GM19455 (cell line): ENCODE measurements around the gene HS6ST3.
"Not testable (repeated sequence)": the region's sequence is repeated elsewhere in the genome, so short reads cannot be mapped to it uniquely, and the experiment has no call there.

Experiments
- ATAC-seq: cut with Tn5 transposase; IDR thresholded peaks from one replicate; pipeline ENCODE4 v1.9.1; 2021; ENCODE audit not compliant: unreplicated experiment

Gene HS6ST3

DNA sequence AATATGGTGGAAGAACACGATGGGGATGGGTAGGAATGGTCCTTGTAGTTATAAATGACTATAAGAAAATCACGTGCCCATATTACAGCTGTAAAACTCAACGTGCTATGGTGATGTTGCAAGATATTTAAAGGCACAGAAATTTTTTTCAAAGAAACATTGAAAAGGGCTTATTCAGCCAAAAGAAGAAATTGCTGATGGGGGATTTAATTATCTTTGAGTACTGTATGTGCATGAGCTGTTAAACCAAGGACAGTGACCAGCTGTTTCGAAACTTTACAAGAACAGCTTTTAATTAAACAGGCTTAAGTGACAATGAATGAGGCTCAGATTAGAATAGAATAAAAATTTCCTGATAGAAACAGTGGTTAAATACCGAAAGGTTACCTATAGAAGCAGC is 339.0 kb downstream of the HS6ST3 start:
- ATAC-seq = no peak

DNA sequence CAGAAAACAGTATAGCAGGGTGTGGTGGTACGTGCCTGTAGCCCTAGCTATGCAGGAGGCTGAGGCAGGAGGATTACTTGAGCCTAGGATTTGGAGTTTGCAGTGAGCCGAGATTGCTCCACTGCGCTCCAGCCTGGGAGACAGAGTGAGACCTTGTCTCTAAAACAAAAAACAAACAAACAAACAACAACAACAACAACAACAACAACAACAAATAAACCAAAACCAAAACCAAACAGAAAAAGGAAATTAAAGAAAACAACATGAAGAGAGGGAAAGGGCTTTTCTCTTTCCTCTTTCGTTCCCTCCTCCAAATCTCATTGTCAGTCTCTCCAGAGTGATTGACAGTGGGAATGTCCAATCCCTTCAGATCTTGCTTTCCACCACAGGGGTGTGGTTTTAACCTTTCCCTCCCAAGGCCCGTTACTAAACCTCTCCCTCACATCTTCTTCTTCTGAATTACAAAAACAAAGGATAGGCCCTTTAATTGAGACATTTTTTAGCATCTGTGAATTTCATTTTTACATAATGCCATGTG is 341.2 kb downstream of the HS6ST3 start:
- ATAC-seq = no peak

DNA sequence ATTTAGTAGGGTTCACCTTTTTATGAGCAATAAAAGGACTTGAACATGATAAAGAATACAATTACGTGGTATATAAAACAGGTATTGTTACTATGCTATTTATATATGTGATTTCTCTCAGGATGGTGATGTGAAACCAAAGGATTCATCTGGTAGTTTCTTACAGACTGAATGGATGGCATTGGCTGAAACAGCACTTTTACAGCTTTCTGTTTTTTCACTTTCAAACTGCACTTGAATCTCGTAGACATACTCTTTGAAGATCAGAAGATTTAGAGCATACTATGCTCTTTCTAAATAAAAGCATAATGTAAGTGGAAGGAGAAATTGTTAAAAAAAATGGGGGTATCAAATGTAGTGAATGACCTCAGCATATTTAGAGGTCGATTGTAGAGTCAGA is 354.8 kb downstream of the HS6ST3 start:
- no peak for ATAC-seq

DNA sequence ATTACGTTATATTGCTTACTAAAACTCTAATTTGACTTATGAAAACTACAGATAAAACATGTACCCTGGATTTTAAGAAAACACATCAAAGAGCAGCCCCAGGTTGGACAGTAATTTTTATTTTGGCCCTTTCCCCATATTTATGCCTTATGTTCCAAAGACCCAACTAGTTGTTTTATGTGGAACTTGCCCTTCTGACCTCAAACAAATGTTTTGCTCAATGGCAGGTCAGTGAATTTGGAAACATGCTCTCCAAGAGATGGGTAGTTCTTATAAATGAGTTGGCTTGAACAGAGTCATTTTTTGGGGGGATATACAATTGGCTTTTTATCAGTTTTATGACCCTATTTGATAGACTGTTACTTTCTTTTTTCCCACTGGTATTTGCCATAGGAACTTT is 360.0 kb downstream of the HS6ST3 start:
- no peak for ATAC-seq

DNA sequence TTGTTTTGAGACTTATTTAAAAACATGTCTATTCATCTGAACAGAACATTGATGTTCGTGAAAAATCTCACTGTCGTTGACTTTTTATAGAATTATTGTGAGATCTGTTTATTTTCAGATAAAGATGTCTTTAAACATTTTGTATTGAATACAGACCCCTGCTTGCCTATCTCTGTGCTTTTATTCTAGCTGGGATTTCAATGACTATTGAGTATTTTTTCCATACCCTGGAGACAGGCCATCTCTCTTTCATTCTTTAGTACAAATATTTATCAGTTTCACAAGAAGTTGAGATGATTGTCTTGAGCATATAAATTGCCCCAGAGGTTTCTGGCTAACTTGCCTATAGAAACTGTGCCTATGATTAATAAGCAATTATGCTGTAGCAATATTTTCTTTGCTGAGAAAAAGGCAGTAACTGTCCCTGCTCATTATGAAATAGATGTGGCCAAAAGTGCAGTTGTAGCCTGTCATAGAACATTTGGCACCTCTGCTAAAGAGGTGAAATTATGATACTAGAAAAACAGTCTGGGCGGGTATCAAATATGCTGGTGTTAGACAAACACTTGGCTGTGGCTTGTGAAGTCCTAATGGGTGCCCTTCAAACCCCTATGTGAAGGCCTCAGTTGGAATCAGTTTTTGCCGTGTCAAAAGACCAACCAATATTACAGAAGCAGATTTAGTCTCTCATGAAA is 360.6 kb downstream of the HS6ST3 start:
- ATAC-seq = no peak

DNA sequence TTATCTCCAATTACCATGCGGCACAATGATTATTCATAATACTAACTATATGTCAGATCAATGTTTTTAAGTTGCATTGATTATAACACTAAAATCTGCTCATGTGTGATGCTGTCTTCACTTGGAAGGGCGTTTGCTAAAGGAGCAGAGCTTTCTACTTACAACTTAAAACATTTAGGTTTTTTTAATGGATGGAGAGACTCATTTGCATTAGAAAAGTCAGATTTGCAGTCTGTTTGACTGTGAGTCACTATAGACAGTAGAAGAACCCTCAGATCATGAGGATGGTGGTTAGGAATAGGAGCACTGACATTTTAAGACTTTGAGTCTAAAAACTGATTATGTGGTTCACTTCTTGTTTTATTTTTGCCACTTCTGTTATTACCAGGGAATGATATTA is 364.6 kb downstream of the HS6ST3 start:
- no peak for ATAC-seq

DNA sequence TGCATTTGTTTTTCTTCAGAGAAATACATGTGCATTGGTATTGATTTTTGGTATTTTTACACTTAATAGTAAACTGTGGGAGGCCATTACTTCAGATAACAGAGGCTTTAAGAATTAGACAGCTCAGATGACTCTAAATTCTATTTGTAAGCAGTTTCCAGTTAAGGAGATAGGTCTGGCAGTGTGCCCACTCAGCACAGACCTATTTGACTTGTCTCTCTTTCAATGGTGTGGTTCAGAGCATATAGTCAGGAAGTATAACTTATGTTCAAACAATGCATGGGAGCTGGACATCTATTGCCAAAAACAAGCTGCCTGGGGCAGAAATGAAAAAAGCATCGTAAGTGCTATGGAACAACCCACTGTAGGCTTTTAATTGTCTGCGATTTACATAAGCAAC is 370.7 kb downstream of the HS6ST3 start:
- ATAC-seq = no peak

DNA sequence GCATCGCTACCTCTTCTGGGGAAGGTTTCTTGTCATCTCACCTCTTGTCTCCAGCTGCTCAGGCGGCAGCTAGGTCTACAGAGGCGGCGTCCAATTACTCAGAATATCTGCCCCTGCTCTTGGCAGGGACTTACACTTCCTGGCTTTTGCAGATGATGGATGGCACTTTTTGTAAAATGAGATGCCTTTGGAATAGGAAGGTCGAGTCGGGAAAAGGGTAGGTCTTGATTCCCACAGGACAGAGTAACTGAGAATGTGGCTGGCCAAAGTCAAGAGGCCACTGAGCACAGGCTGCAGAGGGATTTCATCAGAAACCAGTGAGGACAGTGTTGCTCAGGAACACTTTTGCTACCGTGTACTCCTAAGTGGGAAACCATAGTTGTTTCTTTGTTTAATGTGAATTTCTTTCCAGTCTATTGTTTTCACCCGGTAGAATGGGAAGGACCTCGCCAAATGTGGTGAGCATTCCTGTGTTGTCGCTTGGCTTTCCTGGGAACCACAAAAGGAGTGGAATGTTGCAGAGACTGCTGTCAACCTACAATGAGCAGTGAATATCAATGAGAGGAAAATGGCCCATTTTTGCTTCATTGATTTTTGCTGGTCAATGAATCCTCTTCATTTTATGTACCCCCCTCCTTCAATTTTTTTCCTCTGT is 383.7 kb downstream of the HS6ST3 start:
- no peak for ATAC-seq

DNA sequence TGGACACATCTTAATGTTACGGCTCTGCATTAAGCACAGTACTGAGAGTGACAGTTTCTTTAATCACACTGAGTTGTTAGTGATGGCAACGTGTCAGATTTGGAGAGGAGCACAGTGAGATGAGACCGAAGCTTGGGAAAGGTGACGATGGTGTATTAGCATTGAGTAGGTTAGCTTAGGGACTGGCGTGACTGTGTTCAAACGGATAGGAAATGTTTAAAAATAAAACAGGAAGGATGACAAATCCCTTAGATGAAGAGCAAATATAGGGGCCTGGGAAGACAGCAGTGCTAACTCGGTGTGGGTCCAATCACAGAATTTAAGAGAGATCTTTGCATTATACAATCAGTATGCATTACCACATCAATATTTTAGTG is 384.3 kb downstream of the HS6ST3 start:
- no peak for ATAC-seq

DNA sequence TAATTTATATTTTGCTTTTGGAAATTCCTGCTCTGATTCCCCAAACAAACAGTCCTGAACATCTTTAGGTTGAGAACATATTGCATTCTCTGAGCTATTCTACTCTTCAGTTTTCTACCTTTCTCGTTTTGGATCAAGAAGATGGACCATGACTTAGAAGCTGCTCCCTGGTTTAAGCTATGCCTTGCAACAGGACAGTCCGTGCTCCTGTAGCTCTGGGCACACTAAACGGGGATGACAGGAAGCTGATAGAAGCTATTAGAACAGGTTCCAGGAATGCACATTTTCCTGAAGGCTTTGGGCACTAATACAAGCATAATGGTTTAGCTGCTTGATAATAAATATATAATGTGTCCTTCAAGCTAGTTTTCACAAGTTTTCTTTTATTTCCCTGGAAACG is 385.2 kb downstream of the HS6ST3 start:
- no peak for ATAC-seq

DNA sequence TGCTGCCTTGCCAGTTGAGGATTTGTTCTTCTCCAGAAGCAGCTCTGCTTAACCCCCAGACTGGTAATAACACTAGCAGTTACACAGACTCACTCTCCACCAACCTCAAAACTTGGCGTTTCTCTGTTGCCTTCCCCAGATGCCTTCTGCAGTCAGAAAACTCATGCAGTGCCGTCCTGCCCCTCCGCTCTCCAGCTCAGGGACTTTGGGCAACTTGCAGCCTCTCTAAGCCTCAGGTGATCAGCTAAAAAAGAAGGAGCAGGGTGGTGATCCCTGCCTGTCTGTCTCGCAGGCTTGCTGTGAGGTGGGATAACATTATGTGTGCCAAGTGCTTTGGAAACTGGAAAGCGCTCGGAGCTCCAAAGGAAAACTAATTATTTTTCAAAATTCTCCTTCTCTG is 391.6 kb downstream of the HS6ST3 start:
- ATAC-seq = no peak

DNA sequence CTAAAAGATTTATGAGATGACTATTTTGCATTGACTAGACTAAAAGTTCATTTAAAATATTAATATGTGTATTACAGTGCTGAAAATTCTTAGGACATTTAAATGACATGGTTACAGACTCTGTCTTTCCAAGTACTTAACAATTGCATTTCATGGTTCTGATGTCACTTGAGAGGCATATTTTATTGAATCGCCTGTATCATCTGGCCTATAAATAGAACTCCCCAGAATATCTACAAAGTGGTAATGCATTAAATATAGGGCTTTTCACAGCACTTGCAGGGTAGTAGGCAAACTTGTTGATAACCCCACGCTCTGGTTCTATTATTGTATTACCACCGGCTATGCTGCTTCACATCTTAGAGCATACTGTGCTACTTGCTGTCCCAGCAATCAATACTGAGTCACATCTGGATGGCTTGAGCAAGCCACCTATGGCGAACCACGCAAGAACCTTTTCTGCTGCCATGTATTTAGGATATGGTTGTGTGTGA is 400.6 kb downstream of the HS6ST3 start:
- ATAC-seq = no peak

DNA sequence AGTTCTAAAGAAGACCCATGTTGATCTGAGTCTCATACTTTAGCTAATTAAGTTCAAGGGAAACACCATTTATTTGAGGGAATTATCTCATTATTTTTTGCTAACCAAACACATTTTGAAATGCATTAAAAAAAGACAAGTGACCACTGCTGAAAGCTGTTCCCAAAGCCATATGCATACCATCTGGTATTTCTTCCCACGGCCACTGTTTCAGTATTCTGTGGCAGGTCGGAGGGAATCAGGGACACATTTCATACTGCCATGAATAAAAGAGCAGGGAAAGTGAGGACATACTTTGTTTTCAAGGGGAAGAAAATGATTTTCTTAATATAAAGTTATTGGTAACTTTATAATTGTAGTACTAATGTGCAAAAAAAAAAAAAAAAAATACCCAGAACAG is 401.2 kb downstream of the HS6ST3 start:
- ATAC-seq = no peak

DNA sequence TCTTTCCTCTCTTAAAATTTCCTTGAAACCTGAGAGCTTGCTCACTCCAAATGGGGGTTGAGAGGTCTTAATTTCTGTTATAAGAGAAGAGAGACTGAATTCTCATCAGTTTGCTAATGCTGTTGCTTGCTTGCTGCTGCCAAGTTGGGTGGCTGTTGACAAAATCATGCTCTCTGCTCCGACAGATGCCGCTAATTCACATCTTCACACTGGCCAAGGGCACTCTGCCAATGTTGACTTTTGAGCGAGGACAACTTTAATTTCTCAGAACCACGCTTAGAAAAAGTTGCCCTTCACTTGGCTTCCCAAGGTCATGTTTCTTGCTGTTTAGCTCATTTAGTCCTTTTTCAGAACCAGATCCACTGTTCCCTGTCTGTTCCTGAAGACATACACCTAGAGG is 402.9 kb downstream of the HS6ST3 start:
- ATAC-seq = no peak

DNA sequence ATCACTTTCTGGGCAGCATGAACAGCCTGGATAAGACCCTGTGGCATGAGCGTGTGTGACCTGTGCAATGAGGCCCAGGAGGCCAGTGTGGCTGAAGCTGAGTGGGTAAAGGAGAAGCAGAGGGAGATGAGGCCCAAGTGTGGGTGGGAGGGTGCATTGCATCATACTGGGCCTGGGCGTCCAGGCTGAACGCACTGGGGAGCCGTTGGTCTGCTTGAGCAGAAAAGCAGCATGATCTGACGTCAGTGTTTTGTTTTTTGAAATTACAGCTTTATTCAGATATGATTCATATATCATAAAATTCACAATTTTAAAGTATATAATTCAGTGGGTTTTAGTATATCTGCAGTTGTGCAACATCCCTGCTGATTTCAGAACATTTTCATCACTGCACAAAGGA is 409.7 kb downstream of the HS6ST3 start:
- no peak for ATAC-seq

DNA sequence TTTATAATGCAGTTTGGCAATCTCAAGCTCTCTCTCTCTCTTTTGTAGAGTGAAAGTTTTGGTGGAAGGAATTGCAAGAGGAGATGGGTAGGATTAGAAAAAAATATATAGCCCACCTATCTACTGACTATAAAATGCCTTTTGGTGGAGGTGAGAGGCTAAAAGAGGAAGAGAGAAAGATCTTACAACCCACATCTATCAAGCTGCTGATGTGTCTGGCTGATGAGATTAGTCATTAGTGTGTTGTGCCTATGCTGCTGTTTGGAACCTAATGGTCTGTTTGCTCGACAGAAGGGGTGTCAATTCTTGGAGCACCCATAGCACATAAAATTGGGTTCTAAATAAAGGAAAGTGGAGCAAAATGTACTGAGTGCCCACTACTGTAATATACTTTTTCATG is 411.0 kb downstream of the HS6ST3 start:
- ATAC-seq = no peak

DNA sequence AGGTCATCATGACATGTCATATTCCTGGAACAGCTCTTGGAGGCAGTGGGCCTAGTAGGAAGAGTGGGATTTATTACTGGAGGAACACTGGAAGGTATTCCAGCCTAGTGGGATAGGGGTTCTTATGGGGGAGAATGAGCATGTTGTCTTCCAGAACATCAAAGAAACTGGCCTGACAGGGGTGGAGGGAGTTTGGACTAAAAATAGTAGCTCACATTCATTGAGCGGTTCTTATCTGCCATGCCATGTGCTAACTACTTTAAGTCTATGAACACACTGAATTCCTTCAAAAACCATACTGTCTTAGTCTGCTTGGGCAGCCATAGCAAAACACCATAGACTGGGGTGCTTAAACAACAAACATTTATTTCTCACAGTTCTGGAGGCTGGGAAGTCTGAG is 413.6 kb downstream of the HS6ST3 start:
- ATAC-seq = no peak

DNA sequence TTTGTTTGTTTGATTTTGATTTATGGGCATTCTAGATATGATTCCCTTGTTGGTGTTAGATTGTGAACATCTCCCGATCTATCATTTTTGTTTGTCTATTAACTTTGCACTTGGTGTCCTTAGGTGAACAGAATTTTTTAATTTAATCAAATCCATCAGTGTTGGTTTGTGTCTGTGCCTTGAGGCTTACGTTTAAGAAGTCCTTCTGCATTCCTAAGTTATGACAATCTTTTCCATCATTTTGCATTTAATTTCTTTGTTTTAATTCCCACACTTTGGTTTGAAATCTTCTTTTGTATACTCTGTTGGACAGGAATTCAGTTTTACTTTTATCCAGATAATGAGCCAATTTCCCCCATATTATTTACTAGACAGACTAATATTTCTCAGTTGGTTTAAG is 421.7 kb downstream of the HS6ST3 start:
- ATAC-seq = no peak

DNA sequence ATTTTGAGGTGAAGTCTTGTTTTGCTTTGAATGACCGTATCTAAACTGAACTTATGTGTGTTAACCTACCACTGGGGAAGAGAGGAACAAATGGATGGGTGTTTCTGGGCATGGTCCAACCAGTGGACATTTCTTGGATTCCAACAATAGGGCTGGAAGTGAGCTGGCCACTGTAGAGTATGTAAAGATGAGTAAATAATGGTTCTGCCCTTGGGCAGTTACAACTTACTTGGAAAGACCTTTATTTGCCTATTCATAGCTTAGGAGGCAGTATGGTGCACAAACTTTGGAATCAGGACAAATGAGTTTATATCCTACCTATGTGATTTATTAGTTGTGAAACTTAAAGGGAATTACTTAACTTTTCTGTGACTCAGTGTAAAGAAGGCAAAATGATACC is 429.5 kb downstream of the HS6ST3 start:
- no peak for ATAC-seq

DNA sequence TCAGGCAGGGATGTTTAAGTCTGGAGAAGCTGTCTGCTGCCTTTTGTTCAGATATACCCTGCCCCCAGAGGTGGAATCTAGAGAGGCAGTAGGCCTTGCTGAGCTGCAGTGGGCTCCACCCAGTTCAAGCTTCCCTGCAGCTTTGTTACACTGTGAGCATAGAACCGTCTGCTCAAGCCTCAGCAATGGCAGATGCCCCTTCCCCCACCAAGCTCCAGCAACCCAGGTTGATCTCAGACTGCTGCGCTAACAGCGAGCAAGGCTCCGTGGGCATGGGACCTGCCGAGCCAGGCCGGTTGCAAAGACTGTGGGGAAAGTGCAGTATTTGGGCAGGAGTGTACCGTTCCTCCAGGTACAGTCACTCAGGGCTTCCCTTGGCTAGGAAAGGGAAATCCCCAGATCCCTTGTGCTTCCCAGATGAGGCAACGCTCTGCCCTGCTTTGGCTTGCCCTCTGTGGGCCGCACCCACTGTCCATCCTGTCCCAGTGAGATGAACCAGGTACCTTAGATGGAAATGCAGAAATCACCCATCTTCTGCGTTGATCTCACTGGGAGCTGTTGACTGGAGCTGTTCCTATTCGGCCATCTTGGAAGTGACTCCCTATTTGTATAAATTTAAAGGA is 434.6 kb downstream of the HS6ST3 start:
- ATAC-seq = not testable (repeated sequence)

DNA sequence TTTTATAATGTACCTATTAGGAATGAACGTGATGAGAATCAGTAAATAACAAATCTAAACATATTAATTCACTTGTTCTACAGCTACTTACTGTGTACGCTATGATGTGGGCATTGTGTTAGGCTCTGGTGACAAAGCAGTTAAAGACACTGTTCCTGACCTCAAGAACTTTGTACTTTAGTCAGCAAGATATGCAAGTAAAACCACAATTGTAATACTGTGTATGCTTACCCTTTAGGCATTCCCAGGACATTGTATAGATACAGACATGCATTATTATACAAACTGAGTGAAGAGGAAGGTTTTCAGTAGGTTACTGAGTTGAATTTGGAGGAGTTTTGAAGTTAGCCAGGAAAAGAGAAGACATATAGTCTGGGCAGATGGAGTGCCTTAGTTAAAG is 435.8 kb downstream of the HS6ST3 start:
- no peak for ATAC-seq

DNA sequence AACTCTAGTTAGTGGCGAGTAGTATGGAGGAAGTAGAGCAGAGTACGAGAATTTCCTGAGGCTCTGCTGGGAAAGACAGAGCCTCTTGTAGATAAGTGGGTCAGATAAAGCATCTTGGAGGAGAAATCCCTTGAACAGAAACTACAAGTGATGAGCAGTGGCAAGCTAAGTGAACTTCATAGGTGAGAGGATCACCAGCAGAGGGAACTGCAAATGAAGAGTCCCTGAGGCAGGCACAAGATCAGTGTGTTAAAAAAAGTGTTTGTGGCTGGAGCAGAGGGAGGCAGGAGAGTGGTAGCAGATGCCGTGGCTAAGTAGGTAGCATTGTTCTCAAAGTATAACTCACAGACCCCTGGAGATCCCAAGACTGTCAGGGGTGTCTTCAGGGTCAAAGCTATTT is 437.6 kb downstream of the HS6ST3 start:
- no peak for ATAC-seq
